Measurements from ENCODE around the gene ZNF423. TPM values are rescaled to one million over a fixed set of nuclear protein-coding genes. Genes with fewer than 3 reads are reported as not detected.

The ZNF423 gene
- polyA plus RNA-seq, 4 donors, result 28.0 to 38.7 (median 29.0) TPM

DNA sequence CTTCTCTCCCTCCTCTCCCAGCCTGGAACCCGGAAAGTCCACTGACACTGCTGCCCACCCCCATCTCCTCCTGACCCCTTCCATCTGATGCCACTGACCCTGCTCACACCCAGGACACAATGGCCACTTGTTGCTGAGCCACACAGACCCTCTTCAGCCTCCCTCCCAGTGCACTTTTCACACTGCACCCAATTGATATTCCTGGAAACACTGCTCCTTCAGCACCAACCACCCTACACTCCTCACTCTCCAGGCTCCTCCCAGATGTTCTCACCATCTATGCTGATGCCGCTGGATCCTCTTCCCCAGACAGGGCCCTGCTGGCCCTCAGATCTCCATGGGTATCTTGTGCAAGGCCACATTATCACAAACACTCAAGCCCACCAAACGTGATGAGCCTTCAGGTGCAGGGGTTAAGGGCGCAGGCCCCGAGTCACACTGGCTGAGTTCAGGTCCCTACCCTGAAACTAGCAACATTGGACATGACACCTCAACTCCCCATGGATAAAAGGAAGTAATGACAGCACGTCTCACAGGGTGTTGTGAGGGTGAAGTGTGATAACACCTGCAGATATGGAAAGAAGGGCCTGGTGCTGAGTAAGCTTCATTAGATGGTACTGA, 238.1 kb downstream of the ZNF423 start:
- DNase-seq (ENCODE audit: low read depth in 4 of 4, low spot score in 3 of 4), result no peak

GRCh38 chr16:49617016-49617629, 238.8 kb downstream of the ZNF423 start:
- no peak for DNase-seq (ENCODE audit: low read depth in 4 of 4, low spot score in 3 of 4)

DNA sequence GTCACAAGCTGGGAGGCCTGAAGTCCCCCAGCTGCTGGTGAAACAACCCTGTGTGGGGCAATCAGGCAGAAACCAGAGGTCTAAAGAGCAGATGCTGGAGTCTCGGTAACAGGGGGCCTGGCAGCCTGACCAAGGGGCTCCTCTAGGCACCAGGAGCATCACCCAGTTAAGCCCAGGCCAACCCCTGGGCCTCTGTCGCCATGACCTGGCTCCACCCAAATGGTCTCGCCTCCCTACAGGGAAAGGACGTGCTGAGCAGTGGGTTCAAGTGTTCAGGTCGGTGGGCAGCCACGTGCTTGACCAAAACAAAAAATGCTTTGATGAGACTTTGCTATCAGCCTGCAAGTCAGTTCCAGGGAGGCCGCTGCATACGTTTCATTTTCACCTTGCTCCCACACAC, 240.3 kb downstream of the ZNF423 start:
- DNase-seq (ENCODE audit: low read depth in 4 of 4, low spot score in 3 of 4), result no peak

DNA sequence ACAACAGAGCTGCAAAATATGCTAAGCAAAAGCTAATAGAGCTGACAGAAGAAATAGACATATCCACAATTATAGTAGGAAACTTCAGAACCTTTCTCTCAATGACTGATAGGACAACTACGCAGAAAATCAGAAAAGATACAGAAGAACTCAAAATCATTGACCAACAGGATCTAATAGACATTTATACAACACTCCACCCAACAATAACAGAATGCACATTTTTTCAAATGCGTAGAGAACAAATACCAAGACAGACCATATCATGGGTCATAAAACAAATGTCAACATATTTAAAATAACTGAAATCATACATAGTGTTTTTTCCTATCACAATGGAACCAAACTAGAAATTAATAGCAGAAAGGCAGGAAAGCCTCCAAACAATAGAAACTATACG, 244.9 kb downstream of the ZNF423 start:
- DNase-seq (ENCODE audit: low read depth in 4 of 4, low spot score in 3 of 4), result no peak

DNA sequence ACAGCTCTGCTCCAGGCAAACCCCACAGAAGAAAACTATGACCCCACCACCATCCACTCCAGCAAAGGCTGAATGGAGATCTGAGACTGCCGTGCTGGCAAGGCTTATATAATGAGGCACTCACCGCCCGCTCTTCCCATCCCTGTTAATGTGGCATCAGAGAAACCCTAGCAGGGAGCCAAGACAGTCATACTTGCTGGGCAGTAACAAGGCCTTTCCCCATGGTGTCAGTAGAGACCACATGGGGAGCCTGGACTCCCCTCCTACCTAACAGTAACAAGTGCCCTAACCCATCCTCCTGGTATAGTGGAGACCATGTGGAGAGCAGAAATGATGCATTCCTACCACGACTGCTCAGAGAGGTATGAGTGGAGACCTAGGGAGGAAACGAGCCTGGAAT, 247.1 kb downstream of the ZNF423 start:
- no peak for DNase-seq (ENCODE audit: low read depth in 4 of 4, low spot score in 3 of 4)

GRCh38 chr16:49608098-49608497, 247.8 kb downstream of the ZNF423 start:
- peak in 1 of 4 donors; percentile 81 for DNase-seq (ENCODE audit: low read depth in 4 of 4, low spot score in 3 of 4)

DNA sequence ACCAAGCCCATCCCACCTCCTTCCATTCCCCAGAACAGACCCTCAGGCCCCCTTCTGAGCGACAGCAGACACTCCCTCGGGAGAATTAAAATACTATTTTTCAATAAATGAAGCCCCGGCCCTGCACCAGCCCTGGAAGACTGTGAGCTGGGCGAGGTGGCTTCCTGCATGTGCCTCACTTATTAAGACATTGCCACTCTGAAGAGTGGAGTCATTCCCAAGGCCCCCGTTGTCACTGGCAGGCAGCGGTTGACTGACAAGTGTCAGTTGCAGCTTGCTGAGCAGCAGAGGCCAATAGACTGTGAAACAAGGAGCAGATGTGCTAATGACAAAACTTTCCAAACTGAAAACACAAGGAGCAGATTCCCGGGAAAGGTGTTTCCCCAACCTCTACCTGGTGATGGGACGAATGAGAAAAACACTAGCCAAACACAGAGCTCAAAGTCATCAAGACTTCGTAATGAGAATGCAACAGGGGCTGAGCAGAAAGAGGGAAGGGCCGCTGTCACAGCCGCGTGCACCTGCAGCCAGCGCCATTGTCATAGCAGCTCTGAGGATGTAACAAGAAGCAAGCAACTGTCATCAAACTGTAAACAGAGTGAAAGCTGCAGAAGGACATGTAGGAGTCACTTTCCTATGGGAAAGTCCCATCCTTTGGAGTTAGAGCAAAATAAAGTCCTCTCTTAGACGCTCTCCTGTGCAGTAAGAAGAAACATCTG, 250.2 kb downstream of the ZNF423 start:
- DNase-seq (ENCODE audit: low read depth in 4 of 4, low spot score in 3 of 4), result no peak

DNA sequence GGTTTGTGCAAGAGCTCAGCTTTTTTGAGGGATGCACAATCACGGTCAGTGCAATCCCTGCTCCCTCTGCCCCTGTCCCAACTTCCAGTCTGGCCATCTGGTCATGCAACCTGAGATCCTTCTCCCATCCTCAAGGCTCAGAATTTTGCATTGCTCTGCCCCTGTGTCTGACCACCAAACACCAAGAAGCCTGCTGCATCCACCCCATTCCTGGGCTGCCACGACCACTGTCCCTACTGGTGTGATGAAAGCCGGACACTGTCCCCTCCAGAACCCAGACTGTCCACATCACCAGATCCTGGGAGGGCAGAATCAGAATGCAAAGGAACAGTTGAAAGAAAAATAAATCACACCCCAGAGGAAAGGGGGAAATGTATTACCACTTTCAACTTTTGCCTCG, 251.3 kb downstream of the ZNF423 start:
- DNase-seq (ENCODE audit: low read depth in 4 of 4, low spot score in 3 of 4), result no peak

- no peak for DNase-seq (ENCODE audit: low read depth in 4 of 4, low spot score in 3 of 4)
These were observed 252.0 kb downstream of the ZNF423 start for GRCh38 chr16:49603956-49604355.

DNA sequence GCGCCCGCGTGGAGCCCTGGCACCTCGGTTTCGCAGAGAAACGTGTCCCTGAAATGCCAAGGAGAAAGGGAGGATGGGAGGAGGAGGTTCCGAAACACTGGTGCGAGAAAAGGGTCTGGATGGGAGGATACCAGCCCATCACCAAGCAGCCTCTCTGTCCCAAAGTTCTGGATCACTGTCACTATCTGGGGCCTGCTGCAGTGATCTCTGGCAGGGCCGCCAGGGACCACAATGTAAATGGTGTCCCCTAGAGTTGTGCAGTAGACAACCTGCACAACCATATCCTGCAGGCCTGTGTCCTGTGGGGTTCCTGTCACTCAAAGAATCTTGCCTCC, 253.0 kb downstream of the ZNF423 start:
- DNase-seq (ENCODE audit: low read depth in 4 of 4, low spot score in 3 of 4), result no peak

DNA sequence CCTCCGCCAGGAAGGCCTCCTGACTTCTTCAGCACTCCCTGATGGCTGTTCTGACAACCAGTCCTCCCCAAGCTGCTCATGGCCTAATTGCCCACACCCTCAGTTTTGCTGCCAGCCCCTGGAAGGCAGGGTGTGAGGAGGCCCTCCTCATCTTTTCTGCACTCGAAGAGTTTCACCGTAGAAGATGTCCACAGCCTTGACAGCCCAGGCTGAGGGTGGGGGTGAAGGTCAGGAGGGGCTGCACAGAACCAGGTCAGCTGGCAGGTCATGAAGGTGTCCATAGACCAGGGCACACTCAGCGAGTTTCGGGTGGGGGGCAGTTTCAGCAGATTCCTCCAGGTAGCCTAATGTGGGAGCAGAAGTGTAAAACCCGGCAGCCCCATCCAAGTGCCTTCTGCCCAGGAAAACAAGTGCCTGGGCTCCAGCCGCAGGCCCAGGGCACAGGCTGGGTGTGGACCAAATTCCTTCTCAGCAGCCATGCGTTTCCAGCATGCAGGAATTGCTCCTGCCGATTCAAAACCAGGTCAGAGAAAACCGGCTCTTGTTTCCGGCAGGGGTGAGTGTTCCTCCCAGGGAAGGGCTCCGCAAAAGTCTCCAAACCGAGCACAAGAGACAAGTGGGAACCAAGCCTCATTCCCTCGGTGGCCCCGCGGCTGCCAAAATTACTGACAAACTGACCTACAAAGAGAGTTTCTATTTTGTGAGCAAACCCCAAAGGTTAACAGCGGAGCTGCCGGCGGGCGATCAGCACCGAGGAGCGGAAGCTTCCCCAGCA, 253.5 kb downstream of the ZNF423 start:
- DNase-seq (ENCODE audit: low read depth in 4 of 4, low spot score in 3 of 4), result peak in 1 of 4 donors; percentile 78

DNA sequence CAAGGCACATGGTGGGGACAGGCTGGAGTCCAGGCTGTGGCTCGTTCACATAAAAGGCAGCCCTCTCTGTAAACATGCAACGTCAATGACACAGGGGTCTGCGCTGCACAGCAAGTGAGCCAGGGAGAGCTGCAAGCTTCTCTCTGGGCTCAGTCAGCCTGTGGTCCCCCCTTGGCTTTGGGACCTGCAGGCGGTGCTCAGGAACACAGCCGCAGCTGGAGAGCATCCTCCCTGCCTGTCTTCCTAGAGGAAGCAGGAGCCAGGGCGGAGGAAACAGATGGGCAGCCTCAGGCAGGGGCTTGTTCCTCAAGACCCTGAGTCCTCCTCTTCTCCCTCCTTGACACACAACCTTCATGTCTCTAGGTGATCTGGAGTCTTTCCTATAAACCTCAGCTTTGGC, 254.3 kb downstream of the ZNF423 start:
- no peak for DNase-seq (ENCODE audit: low read depth in 4 of 4, low spot score in 3 of 4)

GRCh38 chr16:49600976-49601375, 254.9 kb downstream of the ZNF423 start:
- no peak for DNase-seq (ENCODE audit: low read depth in 4 of 4, low spot score in 3 of 4)

GRCh38 chr16:49600536-49600935, 255.4 kb downstream of the ZNF423 start:
- no peak for DNase-seq (ENCODE audit: low read depth in 4 of 4, low spot score in 3 of 4)

DNA sequence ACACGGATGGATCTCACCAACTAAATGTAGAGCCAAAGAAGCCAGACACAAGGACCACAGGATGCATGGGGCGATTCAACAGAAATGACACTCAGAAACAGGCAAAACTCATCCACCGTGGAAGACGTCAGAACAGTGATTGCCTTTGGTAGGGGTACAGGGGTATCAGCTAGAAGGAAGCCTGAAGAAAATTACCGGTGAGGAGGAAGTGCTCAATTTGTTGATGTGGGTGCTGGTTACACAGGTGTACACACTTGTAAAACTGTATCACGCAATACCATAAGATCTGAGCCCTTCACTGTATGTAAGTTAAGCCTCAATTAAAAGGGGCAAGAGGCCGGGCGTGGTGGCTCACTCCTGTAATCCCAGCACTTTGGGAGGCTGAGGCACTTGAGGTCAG, 256.2 kb downstream of the ZNF423 start:
- no peak for DNase-seq (ENCODE audit: low read depth in 4 of 4, low spot score in 3 of 4)

DNA sequence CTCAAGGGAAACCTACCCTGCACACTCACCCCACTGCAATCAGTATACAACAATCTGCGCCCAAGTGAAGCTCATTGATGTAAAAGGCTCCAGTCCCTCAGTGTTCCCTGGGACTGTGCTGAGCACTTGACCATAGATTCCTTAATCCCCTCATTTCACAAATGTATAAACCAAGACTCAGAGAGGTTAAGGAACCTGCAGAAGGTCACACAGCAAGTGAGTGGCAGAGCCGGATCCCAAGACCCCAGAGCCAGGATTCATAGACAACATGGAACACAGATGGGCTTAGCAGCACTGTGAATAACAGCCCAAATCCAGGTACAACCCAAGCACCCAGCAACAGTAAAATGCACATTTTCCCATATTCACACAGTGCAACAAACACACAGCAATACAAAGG, 256.6 kb downstream of the ZNF423 start:
- DNase-seq (ENCODE audit: low read depth in 4 of 4, low spot score in 3 of 4), result no peak

DNA sequence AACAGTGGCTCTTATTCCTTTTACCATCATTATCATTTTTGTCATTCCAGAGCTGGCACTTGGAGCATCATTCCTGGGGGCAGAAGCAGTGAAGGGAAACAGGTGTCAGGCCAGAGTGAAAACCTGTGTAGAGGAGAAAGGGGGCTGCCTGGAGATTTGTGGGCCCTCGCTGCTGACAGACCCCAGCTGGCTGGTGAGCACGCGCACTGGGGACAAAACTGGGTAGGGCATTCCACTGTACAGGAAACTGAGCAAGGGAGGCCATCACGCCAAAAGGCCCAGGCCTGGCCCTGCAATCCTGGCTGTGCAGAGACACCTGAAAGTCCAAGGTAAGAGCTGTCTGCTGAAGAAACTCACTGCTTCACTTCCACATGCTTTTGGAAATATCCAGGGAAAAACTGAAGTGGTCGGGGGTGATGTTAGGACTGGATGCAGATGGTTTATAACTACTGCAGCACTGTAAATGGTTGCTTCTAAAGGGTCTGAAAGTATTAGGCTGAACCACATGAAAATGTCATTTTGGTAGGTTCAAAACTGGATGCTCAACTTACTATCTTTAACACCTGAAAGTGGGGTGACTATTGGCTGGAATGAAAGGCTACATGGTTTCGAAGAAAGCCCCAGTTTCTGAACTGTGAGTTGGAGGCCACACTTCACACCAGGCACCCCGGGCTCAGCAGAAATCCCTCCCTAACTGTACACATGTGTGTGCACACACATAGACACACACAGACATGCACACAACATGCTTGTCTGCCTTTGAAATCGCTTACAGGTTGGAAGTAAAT, 257.3 kb downstream of the ZNF423 start:
- no peak for DNase-seq (ENCODE audit: low read depth in 4 of 4, low spot score in 3 of 4)

DNA sequence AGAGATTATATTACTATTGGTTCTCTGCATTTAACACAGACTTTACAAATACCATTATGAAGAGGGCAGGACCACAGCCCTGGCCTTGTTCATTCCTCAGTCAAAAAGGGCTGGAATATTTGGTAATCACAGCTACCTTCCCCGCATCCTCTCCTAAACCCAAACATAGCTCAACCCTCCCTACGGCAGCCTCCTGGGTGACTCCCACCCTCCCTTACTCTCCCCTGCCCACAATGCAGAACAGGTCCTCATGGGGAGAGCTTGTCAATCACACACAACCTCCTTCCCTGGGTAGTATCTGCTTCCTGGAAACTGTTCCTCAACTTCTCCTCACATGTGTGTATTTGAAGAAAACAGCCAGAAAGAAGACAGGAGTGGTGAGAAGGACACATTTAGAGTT, 258.1 kb downstream of the ZNF423 start:
- no peak for DNase-seq (ENCODE audit: low read depth in 4 of 4, low spot score in 3 of 4)

DNA sequence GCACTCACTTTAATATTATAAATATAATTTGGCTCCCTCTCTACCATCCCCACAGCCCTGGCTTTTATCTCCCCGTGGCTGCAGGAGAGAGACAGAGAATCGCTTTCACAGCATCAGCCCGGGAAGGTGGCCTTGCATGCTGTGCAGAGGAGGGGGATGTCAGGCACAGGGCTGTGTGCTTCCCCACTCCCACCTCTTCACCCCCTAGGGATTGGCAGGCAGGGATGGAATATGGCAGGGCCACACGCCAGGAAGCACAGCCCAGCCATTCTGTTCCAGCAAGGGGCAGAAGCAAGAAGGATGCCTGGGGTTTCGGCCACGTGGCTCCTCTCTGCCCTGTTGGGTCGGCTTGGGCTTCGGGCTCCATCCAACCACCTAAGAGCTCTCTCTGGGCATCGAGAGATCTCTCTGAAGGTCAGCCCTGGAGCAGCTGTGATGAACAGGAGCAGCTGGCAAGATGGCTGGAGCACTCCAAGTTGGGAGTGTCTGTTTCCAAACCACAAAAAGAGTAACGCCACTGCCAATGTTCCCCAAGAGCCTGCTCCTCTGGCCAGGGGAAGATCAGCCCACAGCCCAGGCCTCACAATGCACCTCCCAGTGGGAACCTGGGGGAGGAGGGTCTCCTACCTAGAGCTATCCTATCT, 259.1 kb downstream of the ZNF423 start:
- DNase-seq (ENCODE audit: low read depth in 4 of 4, low spot score in 3 of 4), result no peak

GRCh38 chr16:49596068-49596467, 259.8 kb downstream of the ZNF423 start:
- DNase-seq (ENCODE audit: low read depth in 4 of 4, low spot score in 3 of 4), result no peak
